SU-DHL-6 (cell line): ENCODE data around the gene C2orf42.
"Not testable (repeated sequence)": the region's sequence is repeated elsewhere in the genome, so short reads cannot be mapped to it uniquely, and the experiment has no call there.

Experiments
- CTCF ChIP-seq: fragments of 200-600 bp; sonication (generic); IDR thresholded peaks from one replicate; pipeline ENCODE4 v1.5.1; 2017; ENCODE audit warnings: antibody characterized with exemption, mild to moderate bottlenecking, low read length, moderate library complexity; ENCODE audit not compliant: insufficient read depth, poor library complexity, severe bottlenecking
- EZH2phosphoT487 ChIP-seq: fragments of 200-600 bp; sonication (generic), shearing (Covaris generic); conservative IDR thresholded peaks from 2 replicates; pipeline ENCODE4 v1.6.1; 2018; ENCODE audit warnings: mild to moderate bottlenecking, antibody characterized with exemption, low read length, moderate library complexity, mixed read lengths

- TF ChIP-seq CTCF, EZH2phosphoT487: not testable (repeated sequence)
These were observed 21.1 kb downstream of the C2orf42 start for GRCh38 chr2:70169654-70170245.
